G401.6 (cell line): ENCODE measurements around the gene PDGFD.

Experiments
- FAIRE-seq: peaks from 2 replicates; lab custom pipeline; 2012; peaks lifted over from hg19 to GRCh38; lab: Jason Lieb, UNC

Gene PDGFD

DNA sequence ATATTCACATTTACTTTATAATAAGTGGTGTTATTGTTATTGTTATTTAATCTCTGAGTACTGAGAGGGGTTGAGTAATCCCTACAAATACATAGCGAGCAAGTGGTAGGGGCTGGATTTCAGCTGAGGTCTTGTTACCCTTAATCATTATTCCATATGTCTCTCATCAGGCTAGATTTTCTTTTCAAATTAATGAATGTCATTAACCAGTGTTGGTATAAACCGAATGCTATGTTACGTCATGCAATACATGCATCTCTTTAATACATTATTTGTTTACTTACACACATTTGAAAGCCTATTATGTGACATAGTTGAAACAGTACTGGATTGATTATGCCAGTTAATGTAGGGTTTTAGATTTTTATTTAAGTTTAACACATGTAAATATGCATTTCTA, 18.9 kb downstream of the PDGFD start:
- no peak for FAIRE-seq

DNA sequence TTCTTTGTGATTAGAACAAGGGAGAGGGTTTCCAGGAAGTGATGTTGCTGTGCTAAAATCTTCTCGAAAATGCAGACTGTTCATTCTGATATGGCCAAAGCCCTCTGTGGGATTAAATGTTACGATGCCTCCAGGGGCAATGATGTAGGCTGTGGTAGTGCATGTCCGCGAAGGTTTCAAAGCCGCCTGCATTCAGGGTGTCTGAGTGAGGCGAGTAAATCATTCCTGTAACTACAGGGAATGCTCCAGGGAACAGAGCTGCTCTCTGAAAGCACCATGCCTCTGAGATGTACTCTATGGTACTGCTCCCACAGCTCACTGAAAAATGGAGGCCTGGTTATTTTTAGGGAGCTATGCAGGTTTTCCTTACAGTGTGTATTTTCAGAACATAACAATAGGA, 21.2 kb downstream of the PDGFD start:
- FAIRE-seq: no peak

DNA sequence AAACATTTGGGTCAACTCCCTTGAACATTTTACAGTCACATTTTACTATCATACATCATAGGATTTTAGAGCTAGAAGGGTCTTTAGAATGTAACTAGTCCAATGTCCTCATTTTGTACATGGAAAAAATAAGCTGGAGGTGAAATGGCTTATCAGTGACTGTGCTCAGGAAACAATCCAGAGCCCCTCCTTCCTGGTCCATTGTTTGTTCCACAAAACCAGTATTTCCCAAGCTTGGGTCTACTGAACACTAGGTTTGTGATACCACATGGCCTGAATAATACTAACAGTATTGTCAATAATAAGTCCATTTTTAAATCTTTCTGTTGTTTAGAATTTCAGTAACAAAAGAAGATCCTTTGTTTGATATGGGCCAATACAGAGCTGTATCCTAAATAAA, 27.1 kb downstream of the PDGFD start:
- no peak for FAIRE-seq

DNA sequence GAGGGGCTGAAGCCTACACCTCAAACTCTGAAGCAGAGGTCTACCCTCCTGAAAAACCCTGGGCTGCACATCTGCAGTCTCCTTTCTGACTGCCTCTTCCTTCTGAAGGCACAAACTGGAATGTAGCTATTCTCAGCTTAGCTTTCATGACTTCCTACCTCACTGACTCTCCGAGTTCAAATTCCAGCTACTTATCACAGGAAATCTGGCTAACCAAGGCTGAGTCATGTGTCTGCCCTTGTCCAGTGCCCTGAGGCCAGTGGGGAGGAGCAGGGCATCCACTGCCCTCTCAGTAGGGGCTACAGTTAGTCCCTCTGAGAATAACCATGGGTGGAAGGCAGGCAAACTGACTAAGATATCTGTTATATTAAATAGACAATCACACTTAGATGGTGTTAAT, 29.2 kb downstream of the PDGFD start:
- FAIRE-seq: no peak

DNA sequence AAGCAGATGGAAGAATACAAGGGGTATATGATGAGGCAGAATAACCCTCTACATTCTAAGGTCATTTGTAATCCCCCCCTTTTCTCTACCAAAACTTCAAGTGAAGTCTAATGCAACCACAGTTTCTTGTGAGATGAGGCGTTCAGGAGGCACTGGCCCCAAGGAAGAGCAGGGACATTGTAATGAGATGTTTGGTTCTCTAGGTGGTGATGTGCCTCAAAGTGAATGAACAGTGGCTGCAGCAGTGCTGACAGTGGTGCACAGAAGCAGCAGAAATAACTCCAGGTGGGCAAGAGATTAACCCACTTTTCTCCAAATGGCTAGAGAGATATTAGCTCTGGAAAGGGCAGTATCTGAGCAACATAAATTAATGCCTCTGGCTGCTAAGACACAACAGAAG, 33.8 kb downstream of the PDGFD start:
- FAIRE-seq: no peak

DNA sequence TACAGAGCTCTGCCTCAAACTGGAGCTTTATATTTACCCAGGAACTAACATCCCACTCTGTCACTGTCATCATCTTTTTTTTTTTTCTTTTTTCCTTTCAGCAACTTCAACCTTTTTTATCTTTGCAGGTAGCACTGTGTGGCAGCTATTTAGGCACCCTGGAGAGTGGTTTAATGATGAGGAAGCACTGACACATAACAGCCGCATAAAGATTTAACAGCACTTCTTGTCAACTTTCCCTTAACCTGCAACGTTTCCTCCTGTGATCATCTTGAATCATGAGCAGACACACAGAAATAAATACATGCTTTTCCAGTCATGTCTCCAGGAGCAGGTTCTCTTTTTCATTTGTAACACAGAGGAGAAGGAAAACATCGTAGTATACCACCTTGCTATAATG, 34.8 kb downstream of the PDGFD start:
- FAIRE-seq: no peak

DNA sequence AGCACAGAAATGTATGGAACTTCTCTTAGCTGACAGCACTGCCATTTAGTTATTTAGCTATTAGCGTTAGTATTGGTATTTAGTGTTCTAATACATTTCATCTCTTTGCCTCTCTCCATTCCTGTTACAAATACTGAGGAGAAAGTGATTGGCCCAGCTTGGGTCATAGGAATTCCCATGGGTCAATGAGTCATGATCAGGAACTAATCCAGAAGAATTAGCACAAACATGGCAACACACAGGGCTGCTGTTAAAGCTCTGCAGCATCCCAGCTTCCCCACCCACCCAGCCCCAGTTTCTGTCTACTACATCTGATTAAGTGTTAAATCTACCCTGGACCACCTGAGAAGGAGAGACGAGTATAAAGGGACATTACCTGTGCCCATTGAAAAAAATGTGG, 36.1 kb downstream of the PDGFD start:
- no peak for FAIRE-seq

DNA sequence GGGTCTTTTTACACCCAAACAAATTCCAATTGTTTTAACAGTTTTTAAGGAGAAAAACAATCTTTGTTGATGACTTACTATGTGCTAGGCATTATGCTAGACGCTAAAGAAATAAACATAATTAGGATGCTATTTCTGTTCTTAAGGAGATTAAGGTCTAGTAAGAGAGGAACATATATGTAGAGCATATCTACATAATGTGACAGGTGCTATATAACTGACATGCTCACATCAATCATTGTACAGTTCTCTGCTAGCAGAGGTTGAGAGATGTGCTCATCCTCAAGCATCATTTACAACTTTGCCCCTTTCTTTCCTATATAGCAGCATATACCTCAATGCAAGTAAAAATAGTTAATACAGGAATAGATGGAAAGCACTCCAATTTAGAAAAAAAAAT, 37.5 kb downstream of the PDGFD start:
- FAIRE-seq: no peak

DNA sequence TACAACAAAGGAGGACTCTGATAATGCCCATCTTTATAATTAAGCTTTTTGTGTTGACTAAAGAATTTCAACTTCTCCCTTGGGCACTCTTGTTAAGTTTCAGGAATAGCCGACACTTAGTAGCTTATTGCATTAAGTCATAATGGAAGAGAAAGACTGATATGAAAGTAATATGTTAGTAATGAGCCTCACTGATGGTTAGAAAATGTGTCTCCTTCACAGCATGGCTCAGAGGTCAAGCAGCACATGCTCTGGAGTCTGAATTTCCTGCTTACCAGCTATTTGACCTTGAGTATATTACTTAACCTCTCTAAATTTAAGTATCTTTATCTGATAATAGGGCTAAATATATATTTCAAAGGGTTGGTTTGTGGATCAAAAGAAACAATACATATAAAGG, 39.0 kb downstream of the PDGFD start:
- no peak for FAIRE-seq

DNA sequence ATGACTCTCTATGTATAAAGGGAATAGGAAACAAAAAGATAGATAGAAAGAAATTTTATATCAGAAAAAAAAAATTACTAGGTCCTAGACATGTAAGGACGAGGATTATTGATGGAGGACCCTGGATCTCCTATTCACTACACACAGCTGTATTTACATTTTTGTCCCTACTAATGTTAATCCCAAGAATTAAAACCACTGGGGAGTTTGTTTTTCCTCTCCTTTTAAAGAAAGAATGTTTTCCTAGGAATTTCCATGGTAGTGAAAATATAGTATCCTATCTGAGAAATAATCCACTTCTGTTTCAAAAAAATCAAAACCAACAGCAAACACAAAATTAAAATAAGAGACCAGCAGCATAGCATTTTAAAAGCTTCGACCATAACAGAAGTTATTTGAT, 41.1 kb downstream of the PDGFD start:
- FAIRE-seq: no peak

DNA sequence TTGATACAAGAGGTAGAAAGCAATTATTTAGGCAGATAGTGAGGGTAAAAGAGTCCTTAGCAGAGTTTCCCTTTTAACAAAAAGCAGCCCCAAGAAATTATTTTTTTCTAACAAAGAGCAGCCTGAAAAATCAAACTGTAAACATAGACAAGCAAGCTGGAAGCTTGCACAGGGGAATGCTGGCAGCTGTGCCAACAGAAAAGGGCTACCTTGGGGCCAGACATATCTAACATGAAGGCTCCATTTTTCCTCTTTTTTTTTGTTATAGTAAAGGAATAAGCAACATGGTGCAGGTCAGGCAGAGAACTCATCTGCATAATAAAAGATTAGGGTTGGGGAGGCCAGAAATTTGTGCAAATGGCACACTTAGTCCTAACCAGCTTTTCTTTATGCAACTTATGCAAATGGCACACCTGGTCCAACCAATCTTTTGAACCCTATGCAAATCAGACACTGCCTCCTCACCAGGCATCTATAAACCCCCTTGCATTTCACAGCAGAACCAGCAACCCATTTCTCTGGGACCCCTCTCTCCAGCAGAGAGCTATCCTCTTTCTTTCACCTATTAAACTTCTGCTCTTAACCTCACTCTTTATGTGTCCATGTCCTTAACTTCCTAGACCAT, 41.8 kb downstream of the PDGFD start:
- FAIRE-seq: no peak

DNA sequence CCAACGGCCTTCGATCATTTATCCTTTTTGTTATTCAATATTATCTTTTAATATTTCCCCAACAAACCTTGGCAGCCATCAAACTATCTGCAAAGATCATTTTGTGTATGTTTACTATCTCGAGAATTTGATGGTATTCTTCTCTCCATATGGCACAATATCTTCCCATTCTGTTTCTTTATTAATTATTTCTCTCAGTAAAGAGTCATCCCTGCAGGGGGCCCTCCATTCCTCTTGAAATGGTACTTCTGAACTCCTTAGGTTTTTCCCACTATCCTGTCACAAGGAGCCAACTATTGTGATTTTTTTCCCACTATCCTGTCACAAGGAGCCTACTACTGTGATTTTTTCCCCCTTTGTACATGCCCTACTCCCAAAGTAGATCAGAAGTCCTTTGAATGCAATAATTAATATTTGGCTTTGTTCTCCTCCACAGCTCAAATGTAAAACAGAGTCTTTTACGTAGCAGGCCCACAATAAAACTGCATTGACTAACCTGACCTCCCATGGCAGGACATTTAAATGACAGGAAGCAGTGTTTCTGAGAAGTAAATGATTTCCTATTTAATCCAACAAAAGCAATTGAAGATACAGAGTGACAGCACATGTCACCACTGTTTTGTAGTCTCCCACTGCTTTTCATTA, 43.3 kb downstream of the PDGFD start:
- FAIRE-seq: no peak

DNA sequence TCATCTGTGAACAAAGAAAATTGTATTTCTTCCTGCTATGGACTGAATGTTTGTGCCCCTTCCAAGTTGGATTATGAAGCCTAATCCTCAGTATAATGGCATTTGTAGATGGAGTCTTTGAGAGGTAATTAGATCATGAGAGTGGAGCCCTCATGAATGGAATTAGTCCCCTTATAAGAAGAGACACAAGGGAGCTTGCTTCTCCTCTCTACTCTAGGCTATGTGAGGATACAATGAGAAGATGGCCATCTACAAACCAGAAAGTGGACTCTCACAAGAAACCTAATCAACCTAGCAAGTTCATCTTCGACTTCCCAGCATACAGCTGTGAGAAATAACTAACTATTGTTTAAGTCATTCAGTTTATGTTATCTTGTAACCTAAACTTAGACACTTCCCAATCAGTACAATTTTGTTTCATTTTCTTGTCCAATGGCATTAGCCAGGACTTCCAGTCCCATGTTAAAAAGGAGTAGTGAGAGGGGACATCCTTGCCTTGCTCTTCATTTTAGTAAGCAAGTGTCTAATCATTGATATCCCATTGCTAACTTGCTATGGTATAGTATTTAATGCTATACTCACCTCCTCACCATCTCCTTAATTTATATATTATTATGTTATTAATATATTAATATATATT, 45.7 kb downstream of the PDGFD start:
- no peak for FAIRE-seq

DNA sequence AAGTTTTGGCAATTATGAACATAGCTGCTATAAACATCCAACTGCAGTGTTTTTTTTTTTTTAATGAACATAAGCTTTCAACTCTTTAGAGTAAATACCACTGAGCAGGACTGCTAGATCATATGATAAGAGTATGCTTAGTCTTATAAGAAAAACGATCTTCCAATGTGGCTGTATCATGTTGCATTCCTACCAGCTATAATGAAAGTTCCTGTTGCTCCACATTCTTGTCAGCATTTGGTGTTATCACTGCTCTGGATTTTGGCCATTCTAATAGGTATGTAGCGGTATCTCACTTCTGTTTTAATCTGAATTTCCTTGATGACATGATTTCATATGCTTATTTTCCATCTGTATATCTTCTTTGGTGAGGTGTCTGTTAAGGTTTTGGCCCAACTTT, 50.4 kb downstream of the PDGFD start:
- no peak for FAIRE-seq

DNA sequence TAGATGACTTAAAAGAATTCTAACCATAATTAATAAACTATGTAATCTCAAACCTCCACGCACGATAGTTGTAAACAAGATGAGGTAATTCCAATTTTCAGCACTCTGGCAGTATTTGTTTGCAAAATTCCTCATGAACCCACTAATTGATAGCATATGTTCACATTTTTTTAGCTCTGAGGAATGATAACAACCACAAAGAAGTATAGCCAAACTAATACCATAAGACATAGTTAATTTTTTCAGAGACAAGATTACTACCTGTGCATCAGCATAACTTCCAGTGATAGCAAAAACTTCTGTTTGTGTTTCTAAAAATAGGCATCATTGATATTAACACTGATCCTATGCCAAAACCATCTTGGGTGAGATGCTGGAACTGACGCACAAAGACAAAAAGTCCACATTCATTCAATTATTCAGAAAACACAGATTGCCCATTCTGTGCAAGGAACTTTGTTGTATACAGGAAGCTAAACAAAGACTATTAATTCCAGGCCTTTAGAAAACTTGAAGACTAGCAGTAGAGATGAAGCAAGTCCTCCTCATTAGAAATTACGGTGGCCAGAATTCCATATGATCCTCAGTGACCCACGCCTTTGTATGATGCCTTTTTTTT, 57.7 kb downstream of the PDGFD start:
- FAIRE-seq: no peak

DNA sequence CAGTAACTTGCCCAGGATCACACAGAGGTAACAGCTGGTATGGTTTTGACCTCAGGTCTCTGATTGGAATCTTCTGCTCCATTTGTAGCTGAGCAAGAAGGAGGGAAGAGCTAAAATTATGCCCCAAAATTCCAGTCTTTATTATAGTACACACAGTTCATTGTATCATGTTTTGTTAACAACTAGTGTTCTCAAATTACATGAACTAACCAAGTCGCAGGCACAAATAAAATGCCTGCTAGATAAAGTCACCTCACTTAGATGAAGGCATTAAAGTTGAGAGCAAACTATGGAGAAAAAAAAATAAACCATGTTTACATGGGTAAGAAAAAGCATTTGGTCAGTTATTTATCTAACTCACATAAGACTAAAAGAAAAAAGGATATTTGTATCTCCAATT, 58.8 kb downstream of the PDGFD start:
- no peak for FAIRE-seq

DNA sequence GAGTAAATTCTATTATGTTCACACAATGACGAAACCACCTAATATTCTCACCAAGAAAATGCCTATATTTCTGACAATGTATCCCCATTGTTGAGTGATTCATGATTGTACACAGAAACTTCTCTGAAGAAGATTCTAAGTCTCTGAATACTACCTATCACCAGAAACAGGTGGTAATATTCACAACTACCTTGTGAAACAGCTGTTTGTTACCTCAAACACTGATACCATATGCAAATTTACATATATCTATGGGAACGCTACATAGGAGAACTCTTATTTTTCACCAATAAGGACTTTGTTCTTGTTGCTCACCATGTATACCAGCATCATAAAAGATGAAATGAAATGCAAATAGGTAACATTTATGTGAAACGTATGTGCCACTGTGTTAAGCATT, 59.3 kb downstream of the PDGFD start:
- no peak for FAIRE-seq

DNA sequence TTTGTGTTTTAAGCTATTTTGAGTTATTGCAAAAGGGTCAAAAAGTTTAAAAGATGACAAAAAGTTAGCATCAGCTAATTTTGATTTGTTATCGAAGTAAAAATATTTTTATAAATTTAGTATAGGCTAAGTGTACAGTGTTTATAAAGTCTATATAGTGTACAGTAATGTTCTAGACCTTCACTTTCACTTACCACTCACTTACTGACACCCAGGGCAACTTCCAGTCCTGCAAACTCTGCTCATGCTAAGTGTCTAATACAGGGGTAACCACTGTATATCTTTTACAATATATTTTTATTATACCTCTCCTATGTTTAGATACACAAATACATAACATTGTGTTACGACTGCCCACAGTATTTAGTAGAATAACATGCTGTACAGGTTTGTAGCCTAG, 59.7 kb downstream of the PDGFD start:
- no peak for FAIRE-seq

DNA sequence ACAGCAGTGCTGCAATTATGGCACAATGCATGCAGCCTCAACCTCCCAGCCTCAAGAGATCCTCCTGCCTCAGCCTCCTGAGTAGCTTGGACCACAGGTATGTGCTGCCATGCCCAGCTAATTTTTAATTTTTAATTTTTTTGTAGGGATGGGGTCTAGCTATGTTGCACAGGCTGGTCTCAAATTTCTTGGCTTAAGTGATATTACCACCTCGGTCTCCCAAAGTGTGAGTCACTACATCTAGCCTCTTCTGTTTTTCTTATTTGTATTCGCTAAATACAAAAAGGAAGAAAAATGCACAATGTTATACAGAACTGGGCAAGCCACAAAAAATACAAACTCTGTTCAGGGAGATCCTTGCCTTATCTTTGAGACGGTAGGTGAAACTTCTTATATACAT, 65.4 kb downstream of the PDGFD start:
- no peak for FAIRE-seq

DNA sequence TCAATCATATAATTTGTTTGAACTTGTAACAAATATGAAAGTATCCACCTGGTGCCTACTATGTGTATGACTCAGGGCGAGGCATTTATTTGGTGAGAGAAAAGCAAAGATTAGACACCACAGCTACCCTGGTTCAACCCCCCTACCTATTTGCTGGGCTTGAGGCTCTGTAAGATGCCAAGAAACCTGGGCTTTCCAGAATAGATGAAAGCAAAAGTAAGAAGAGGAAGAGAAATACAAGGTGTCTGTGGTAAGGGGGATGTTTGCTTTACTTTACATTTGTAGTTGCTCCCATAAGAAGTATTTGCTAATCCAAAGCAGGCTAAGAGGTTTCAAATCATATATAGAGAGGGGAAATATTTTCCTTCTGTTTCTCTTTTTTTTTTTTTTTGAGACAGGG, 65.8 kb downstream of the PDGFD start:
- FAIRE-seq: no peak

DNA sequence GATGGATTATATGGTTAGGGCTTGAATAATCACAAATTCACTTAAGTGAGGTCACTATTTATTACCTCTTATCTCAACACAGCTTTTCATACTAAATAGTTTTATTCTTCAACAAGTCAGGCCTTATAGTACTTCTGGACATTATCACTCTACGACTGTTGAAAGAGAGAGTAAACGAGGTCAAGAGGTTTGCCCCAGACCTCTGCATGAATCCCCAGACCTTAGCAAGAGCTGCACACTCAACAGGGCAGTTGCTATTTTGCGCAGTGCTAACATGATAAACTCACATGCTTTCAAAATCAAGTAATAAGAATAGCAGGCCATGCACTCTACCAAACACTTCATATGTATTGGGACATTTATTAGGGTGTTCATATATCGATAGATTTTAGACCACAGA, 67.0 kb downstream of the PDGFD start:
- FAIRE-seq: no peak

DNA sequence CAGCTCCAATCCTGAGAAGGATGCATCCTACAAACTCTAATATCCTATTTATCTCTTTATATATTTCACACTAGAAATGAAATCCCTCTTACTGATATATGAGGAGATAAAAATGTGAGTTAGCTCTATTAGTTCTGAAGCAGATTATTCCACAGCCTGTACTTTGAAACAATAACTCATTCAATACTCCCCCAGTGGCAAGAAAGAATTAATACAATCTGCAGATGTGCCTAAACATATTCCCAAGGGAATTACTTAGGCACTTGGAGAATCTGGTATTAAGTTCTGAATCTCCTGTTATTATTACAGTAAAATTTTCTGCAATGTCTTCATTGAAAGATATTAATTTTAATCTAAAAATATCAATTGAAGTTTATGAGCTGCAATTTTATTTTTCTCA, 68.2 kb downstream of the PDGFD start:
- no peak for FAIRE-seq

DNA sequence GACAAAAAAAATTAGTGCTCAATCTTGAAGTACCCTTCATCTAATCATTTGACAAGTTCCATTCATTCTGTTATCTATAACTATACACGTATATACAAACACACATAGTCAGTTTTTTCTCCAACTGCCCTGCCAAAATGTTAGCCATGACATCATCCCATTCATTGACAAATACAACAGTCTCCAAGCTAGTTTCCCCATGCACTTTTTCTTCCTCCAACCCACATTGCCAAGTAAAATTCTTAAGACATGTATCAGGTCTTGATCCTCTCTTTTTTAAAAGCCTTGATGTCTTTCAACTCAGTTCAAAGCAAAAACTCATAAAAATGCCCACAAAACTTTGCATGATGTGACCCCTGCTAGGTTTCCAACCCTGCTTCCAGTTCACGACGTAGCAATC, 69.4 kb downstream of the PDGFD start:
- FAIRE-seq: no peak
